GM18868 (cell line): ENCODE measurements around the gene CGB5.

Experiments
- ATAC-seq: cut with Tn5 transposase; IDR thresholded peaks from one replicate; pipeline ENCODE4 v1.9.1; 2021; ENCODE audit warnings: mild to moderate bottlenecking, moderate library complexity; ENCODE audit not compliant: unreplicated experiment

Gene CGB5

GRCh38 chr19:49085020-49085867, 41.6 kb downstream of the CGB5 start, which contains the start of gene SNRNP70:
Gene SNRNP70 (plus strand): TSS chr19:49085451. CDS start chr19:49086415, 964 bp downstream.
- ATAC-seq: peak; percentile 92

- ATAC-seq: no peak
Measured at GRCh38 chr19:49085868-49086232, 42.2 kb downstream of the CGB5 start.

GRCh38 chr19:49086296-49086695, 42.6 kb downstream of the CGB5 start:
- ATAC-seq: no peak

GRCh38 chr19:49091391-49092038, 47.9 kb downstream of the CGB5 start:
- no peak for ATAC-seq

- no peak for ATAC-seq
Measured at GRCh38 chr19:49092686-49093085, 49.0 kb downstream of the CGB5 start.
